Fibroblast of skin of left quadriceps (primary cell): Measurements from ENCODE around the gene CNOT3.
A peak's percentile ranks its signal among the peaks of the same experiment; 100 is the strongest.

Experiments used
- DNase-seq, 2 experiments: peaks; one replicate each; pipeline ENCODE4 v3.0.0-alpha.2; 2013; ENCODE audit warnings: low read depth in 2 of 2

Gene CNOT3

GRCh38 chr19:54149021-54149812, 11.7 kb downstream of the CNOT3 start:
- DNase-seq: no peak

GRCh38 chr19:54151362-54152035, 13.9 kb downstream of the CNOT3 start:
- DNase-seq: no peak

GRCh38 chr19:54152267-54152666, 14.7 kb downstream of the CNOT3 start:
- no peak for DNase-seq

GRCh38 chr19:54152878-54153524, 15.4 kb downstream of the CNOT3 start:
- DNase-seq: no peak

- DNase-seq: no peak
Measured at GRCh38 chr19:54153731-54154326, 16.3 kb downstream of the CNOT3 start.

GRCh38 chr19:54154603-54155345, 17.2 kb downstream of the CNOT3 start:
- DNase-seq: no peak

GRCh38 chr19:54155694-54156093, 18.1 kb downstream of the CNOT3 start:
- no peak for DNase-seq

GRCh38 chr19:54156490-54156889, 18.9 kb downstream of the CNOT3 start:
- DNase-seq: no peak

- no peak for DNase-seq
Measured at GRCh38 chr19:54156953-54157352, 19.4 kb downstream of the CNOT3 start.

- no peak for DNase-seq
Measured at GRCh38 chr19:54158812-54159351, 21.3 kb downstream of the CNOT3 start.

- peak; percentile 100 for DNase-seq
Measured at GRCh38 chr19:54159352-54160181, 22.0 kb downstream of the CNOT3 start, which contains the start of gene LENG1. Gene LENG1, minus strand, starts transcription at chr19:54159721. Its CDS starts 26 bp downstream, at chr19:54159695.

- no peak for DNase-seq
Measured at GRCh38 chr19:54160182-54160811, 22.7 kb downstream of the CNOT3 start.

GRCh38 chr19:54160854-54161253, 23.3 kb downstream of the CNOT3 start:
- no peak for DNase-seq

GRCh38 chr19:54162241-54162805, 24.8 kb downstream of the CNOT3 start:
- peak; percentile 15 to 16 for DNase-seq

- no peak for DNase-seq
Measured at GRCh38 chr19:54162884-54163283, 25.3 kb downstream of the CNOT3 start.

GRCh38 chr19:54164369-54165068, 27.0 kb downstream of the CNOT3 start:
- DNase-seq: no peak

GRCh38 chr19:54165222-54165621, 27.7 kb downstream of the CNOT3 start:
- DNase-seq: no peak

GRCh38 chr19:54168174-54168917, 30.8 kb downstream of the CNOT3 start:
- peak; percentile 52 to 54 for DNase-seq
